ENCODE results near the gene FAM219A.

Gene FAM219A

GRCh38 chr9:34456746-34457145 is 1.6 kb downstream of the FAM219A start:
- peak overlapping the region; percentile 78 for H3K4me3 ChIP-seq (ENCODE audit: low read depth, low read length)
- H3K27me3 ChIP-seq (ENCODE audit: insufficient read depth, low read depth, severe bottlenecking): no peaks in the 10 kb centered on the region
- no peak for DNase-seq
- no peak overlapping the region for H3K27ac ChIP-seq
- H3K36me3 ChIP-seq: no peaks in the 10 kb centered on the region
- TF ChIP-seq, protein P1, sequence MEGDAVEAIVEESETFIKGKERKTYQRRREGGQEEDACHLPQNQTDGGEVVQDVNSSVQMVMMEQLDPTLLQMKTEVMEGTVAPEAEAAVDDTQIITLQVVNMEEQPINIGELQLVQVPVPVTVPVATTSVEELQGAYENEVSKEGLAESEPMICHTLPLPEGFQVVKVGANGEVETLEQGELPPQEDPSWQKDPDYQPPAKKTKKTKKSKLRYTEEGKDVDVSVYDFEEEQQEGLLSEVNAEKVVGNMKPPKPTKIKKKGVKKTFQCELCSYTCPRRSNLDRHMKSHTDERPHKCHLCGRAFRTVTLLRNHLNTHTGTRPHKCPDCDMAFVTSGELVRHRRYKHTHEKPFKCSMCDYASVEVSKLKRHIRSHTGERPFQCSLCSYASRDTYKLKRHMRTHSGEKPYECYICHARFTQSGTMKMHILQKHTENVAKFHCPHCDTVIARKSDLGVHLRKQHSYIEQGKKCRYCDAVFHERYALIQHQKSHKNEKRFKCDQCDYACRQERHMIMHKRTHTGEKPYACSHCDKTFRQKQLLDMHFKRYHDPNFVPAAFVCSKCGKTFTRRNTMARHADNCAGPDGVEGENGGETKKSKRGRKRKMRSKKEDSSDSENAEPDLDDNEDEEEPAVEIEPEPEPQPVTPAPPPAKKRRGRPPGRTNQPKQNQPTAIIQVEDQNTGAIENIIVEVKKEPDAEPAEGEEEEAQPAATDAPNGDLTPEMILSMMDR (IDR thresholded peaks at IDR 0.05; ENCODE audit: low read depth, low read length): no peak
- H3K9me3 ChIP-seq (ENCODE audit: severe bottlenecking): no peaks in the 10 kb centered on the region

- H3K9me3 ChIP-seq (ENCODE audit: severe bottlenecking): no peaks in the 10 kb centered on the region
- TF ChIP-seq, protein P1 (IDR thresholded peaks at IDR 0.05; ENCODE audit: low read depth, low read length): no peak
- H3K27me3 ChIP-seq (ENCODE audit: insufficient read depth, low read depth, severe bottlenecking): no peaks in the 10 kb centered on the region
- no peak overlapping the region for H3K4me3 ChIP-seq (ENCODE audit: low read depth, low read length)
- no peak for DNase-seq
- H3K36me3 ChIP-seq: no peaks in the 10 kb centered on the region
- H3K27ac ChIP-seq: no peak overlapping the region
These were observed 2.2 kb downstream of the FAM219A start for GRCh38 chr9:34456151-34456550.

DNA sequence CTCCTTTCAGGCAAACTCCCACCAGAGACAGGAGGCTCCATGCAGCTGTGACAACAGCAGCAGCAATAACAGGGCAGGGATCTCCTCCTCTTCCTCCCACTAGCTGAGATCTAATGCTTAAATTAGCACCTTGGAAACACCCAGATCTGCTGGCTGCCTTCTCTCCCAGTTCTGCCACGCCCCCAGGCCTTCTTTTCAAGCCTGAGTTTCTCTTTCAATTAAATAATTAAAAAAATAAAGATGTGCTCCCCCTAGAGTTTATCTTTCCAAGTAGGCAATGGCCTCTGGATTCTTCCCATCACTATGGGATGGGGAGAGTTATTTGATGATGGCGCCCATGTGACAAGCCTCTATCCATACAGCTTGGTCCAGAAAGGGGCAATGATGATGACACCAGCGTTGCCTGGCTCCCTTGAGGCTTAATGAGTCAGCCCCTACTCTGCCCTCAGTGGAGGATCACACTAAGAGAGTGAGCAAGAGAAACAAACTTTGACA is 3.8 kb downstream of the FAM219A start:
- DNase-seq: no peak
- H3K27ac ChIP-seq: no peak overlapping the region
- TF ChIP-seq, protein P1 (IDR thresholded peaks at IDR 0.05; ENCODE audit: low read depth, low read length): no peak

DNA sequence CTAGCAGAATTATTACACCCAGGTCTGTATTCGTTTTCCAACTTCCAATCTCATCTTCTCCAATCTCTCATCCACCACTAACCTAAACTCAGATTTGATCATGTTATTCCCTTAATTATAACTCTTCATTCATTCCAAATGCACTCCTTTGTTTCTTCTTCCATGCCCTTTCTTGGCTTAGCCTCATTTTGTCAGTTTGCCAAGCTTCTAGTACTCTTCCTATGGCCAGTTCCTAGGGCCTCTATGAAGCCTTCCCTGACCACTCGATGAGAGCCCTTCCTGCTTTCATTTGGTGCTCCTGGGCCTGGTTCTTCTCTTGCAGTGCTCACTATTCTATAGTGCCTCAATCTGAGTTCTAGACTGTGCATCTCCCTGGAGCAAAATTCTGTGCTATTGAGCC is 5.8 kb downstream of the FAM219A start:
- TF ChIP-seq, protein P1 (IDR thresholded peaks at IDR 0.05; ENCODE audit: low read depth, low read length): no peak
- H3K27me3 ChIP-seq (ENCODE audit: insufficient read depth, low read depth, severe bottlenecking): no peaks in the 10 kb centered on the region

More for the DNA sequence above, 3.8 kb downstream of the FAM219A start:
- no peak overlapping the region for H3K4me3 ChIP-seq (ENCODE audit: low read depth, low read length)
- H3K36me3 ChIP-seq: no peaks in the 10 kb centered on the region
- H3K27me3 ChIP-seq (ENCODE audit: insufficient read depth, low read depth, severe bottlenecking): no peaks in the 10 kb centered on the region
- H3K9me3 ChIP-seq (ENCODE audit: severe bottlenecking): no peaks in the 10 kb centered on the region

GRCh38 chr9:34451545-34451944 is 6.8 kb downstream of the FAM219A start:
- Histone ChIP-seq H3K27me3 (ENCODE audit: insufficient read depth, low read depth, severe bottlenecking) (no peaks in the 10 kb centered on the region), H3K9me3 (ENCODE audit: severe bottlenecking) (no peaks in the 10 kb centered on the region), H3K27ac (no peak overlapping the region), H3K36me3 (no peaks in the 10 kb centered on the region), H3K4me3 (ENCODE audit: low read depth, low read length) (no peak overlapping the region)
- TF ChIP-seq, protein P1 (IDR thresholded peaks at IDR 0.05; ENCODE audit: low read depth, low read length): no peak
- DNase-seq: no peak

More for the DNA sequence above, 5.8 kb downstream of the FAM219A start:
- Histone ChIP-seq H3K36me3 (no peaks in the 10 kb centered on the region), H3K4me3 (ENCODE audit: low read depth, low read length) (no peak overlapping the region), H3K9me3 (ENCODE audit: severe bottlenecking) (no peaks in the 10 kb centered on the region), H3K27ac (no peak overlapping the region)
- no peak for DNase-seq

DNA sequence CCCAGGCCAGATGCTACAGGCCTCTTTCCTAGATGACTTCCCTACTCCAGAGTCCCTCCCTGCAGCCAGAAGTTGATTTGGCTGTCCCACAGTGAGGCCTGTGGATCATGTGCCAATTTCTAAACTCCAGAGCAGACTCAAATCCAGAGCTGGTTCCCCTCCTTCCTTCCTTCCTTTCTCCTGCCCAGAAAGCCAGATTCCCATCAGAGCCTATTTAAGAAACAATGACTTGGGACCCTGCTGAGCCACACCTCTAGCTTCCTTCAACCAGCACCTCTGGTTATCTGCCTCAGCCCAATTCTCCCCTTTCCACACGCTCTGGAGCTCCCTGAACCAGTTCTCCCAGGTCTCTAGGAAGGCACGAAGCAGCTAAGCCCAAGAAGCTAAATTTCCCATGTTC is 7.2 kb downstream of the FAM219A start:
- H3K27me3 ChIP-seq (ENCODE audit: insufficient read depth, low read depth, severe bottlenecking): no peaks in the 10 kb centered on the region

More for the DNA sequence above, 7.2 kb downstream of the FAM219A start:
- H3K9me3 ChIP-seq (ENCODE audit: severe bottlenecking): no peaks in the 10 kb centered on the region
- H3K4me3 ChIP-seq (ENCODE audit: low read depth, low read length): no peak overlapping the region
- no peak for DNase-seq
- no peak overlapping the region for H3K27ac ChIP-seq
- TF ChIP-seq, protein P1 (IDR thresholded peaks at IDR 0.05; ENCODE audit: low read depth, low read length): no peak
- no peaks in the 10 kb centered on the region for H3K36me3 ChIP-seq
